ENCODE measurements around the gene ADAMTS17.

- TF ChIP-seq CTCF (IDR thresholded peaks at IDR 0.05) (no peak), ZNF302 (CRISPR knock-in tag; IDR thresholded peaks at IDR 0.05) (no peak)
These were observed 200.3 kb downstream of the ADAMTS17 start for GRCh38 chr15:100141311-100142001.

Data from A549 (cell line).